Sigmoid colon (tissue), 4 donors: Measurements from ENCODE around the gene ZMYND15.
"Not testable (repeated sequence)": the region's sequence is repeated elsewhere in the genome, so short reads cannot be mapped to it uniquely, and the experiment has no call there.

Experiments
- EP300 ChIP-seq, 4 donors: sonication (generic); formaldehyde crosslinking; IDR thresholded peaks; one replicate each; pipeline ENCODE4 v1.6.1; 2017; ENCODE audit warnings: antibody characterized with exemption in 4 of 4
- POLR2A ChIP-seq, 2 donors: fragments of 450-650 bp; IDR thresholded peaks; one replicate each; pipeline ENCODE4 v1.6.1; 2016; ENCODE audit warnings: antibody characterized with exemption in 2 of 2, mild to moderate bottlenecking in 2 of 2, moderate library complexity in 2 of 2
- POLR2AphosphoS5 ChIP-seq, 4 donors: sonication (generic); formaldehyde crosslinking; IDR thresholded peaks; one replicate each; pipeline ENCODE4 v1.6.1; 2017; ENCODE audit warnings: antibody characterized with exemption in 4 of 4
- TF ChIP-seq, protein P1 (sequence below), 4 experiments: fragments of 450-650 bp in 3 of 4; fragments of 200-600 bp in 1 of 4; IDR thresholded peaks; one replicate each; pipeline ENCODE4 v1.5.1; 2016 to 2019; ENCODE audit warnings: antibody characterized with exemption in 4 of 4, mild to moderate bottlenecking in 3 of 4, moderate library complexity in 2 of 4

DNA sequence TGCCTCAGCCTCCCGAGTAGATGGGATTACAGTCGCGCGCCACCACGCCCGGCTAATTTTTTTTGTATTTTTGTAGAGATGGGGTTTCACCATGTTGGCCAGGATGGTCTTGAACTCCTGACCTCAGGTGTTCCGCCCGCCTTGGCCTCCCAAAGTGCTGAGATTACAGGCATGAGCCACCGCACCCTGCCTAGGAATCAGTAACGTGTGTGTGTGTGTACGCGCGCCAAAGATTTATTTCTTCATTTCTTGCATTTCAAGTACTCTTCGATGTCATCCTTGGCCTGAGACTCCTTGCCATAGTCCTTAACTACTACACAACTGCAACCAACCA is 35.1 kb upstream of the ZMYND15 start:
- TF ChIP-seq, protein P1, sequence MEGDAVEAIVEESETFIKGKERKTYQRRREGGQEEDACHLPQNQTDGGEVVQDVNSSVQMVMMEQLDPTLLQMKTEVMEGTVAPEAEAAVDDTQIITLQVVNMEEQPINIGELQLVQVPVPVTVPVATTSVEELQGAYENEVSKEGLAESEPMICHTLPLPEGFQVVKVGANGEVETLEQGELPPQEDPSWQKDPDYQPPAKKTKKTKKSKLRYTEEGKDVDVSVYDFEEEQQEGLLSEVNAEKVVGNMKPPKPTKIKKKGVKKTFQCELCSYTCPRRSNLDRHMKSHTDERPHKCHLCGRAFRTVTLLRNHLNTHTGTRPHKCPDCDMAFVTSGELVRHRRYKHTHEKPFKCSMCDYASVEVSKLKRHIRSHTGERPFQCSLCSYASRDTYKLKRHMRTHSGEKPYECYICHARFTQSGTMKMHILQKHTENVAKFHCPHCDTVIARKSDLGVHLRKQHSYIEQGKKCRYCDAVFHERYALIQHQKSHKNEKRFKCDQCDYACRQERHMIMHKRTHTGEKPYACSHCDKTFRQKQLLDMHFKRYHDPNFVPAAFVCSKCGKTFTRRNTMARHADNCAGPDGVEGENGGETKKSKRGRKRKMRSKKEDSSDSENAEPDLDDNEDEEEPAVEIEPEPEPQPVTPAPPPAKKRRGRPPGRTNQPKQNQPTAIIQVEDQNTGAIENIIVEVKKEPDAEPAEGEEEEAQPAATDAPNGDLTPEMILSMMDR (IDR thresholded peaks at IDR 0.05), result not testable (repeated sequence)
- not testable (repeated sequence) for TF ChIP-seq POLR2A, POLR2AphosphoS5, EP300 (IDR thresholded peaks at IDR 0.05)
